HUES64 (cell line): ENCODE measurements around the gene P2RY6.

ENCODE experiments used
- H3K27ac ChIP-seq: 2 replicates; pipeline ENCODE4 v1.7.0; 2013; ENCODE audit warnings: low read depth, low read length, inconsistent platforms
- H3K27me3 ChIP-seq: 2 replicates; pipeline ENCODE4 v1.6.1; 2013; ENCODE audit warnings: mild to moderate bottlenecking, low read length; ENCODE audit not compliant: insufficient read depth
- H3K36me3 ChIP-seq: 2 replicates; pipeline ENCODE4 v1.6.1; 2013; ENCODE audit warnings: mild to moderate bottlenecking, low read length; ENCODE audit not compliant: insufficient read depth
- H3K4me1 ChIP-seq: 2 replicates; pipeline ENCODE4 v1.6.1; 2013; ENCODE audit warnings: mild to moderate bottlenecking, low read length, moderate library complexity; ENCODE audit not compliant: insufficient read depth
- H3K4me3 ChIP-seq: 2 replicates; pipeline ENCODE4 v1.5.1; 2013; ENCODE audit warnings: mild to moderate bottlenecking, low read length, moderate library complexity
- H3K9ac ChIP-seq: 2 replicates; pipeline ENCODE4 v1.6.1; 2013; ENCODE audit warnings: mild to moderate bottlenecking, low read depth, low read length
- H3K9me3 ChIP-seq: 2 replicates; pipeline ENCODE4 v1.6.1; 2013; ENCODE audit warnings: low read depth, low read length; ENCODE audit not compliant: insufficient read depth
- WGBS: fragments of 150-250, 120-280 bp; methylation state at CpG from one replicate; pipeline ENCODE4 v1.1.7; 2013; ENCODE audit warnings: missing lambda C conversion rate; 5-methylcytosine and 5-hydroxymethylcytosine counted together

The P2RY6 gene

DNA sequence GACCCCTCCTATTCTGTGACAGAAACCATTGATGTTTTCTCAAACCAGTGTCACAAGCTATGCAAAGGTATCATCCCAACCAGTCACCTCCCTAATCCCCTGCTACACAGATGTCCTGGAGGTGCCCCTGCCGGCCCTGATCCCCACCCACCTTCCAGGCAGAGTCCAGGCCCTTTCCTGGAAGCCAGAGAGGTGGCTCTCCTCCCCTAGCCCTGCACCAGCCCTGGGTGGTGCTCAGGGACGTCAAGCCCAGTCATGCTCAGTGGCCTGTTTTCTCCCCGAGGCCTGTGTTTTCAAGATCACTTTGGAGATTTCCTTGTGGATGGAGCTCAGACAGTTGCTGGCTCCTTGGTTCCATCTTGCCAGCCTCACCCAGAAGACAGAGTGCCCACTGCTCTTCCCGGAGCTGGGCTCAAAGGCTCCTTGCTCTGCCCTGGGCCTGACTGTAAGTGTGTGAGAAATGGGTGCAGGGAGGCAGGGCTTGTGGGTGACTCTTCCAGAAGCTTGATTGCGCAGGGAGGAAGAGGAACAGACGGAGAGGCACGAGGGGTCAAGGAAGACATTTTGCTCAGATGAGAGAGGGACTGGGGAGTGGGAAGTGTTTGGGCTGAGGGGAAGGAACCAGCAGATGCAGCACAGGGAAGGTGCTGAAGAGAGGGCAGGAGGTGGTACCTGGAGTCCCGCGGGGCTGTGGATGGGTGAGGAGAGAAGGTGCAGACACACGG lies 11.3 kb downstream of the P2RY6 start:
- Histone ChIP-seq H3K27me3 (no peaks in the 10 kb centered on the region), H3K4me3 (no peak overlapping the region), H3K9me3 (no peaks in the 10 kb centered on the region), H3K36me3 (no peaks in the 10 kb centered on the region), H3K27ac (no peak overlapping the region), H3K9ac (no peak overlapping the region), H3K4me1 (no peaks in the 10 kb centered on the region)
- 86% methylated on average over 10 of the region's 10 CpGs for WGBS

DNA sequence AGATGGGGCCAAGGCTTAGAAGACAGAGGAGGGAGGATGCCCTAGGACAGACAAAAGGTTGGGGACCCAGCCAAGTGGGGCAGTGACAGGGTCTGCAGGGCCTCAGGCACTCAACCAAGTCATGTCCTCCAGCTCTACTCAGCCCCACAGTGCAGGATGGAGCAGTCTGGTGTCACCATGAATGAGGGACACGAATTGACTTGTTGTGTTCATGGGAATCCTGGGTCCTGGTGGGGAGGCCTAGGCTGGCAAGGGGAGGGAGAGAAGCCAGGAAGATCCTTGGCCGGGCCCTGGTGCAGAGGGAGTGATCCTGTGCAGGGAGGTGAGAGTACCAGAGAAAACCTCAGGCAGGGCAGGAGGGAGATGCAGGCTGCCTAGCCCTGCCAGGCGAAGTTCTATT lies 12.0 kb downstream of the P2RY6 start:
- H3K9ac ChIP-seq: no peak overlapping the region
- 81% methylated on average over 3 of the region's 3 CpGs for WGBS
- no peak overlapping the region for H3K4me3 ChIP-seq
- H3K27me3 ChIP-seq: no peaks in the 10 kb centered on the region
- no peaks in the 10 kb centered on the region for H3K36me3 ChIP-seq
- no peak overlapping the region for H3K27ac ChIP-seq
- H3K9me3 ChIP-seq: no peaks in the 10 kb centered on the region
- 0 out of 2 replicates have a peak, but pooled peaks cover 2% of the 10 kb centered on the region for H3K4me1 ChIP-seq

DNA sequence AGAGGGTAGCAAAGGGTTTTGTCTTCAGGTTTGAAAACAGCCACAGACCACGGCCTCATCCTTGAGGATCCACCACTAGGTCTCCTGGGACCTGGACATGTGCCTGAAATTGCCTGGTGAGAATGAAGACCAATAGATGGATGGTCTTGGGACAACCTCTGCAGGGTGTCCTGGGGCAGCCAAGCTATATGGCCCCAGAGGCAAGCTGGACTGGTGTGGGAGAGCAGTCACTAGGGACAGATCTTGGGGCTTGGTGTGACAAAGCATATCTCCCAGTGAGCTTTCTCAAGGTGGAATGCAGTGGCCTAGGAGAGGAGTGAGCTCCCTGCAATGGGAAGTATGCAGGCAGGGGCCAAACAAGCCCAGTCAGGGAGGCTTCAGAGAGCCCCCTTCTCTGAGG lies 13.6 kb downstream of the P2RY6 start:
- Histone ChIP-seq H3K27ac (no peak overlapping the region), H3K9me3 (no peaks in the 10 kb centered on the region), H3K27me3 (no peaks in the 10 kb centered on the region), H3K9ac (no peak overlapping the region), H3K4me3 (no peak overlapping the region), H3K4me1 (0 out of 2 replicates have a peak, but pooled peaks cover 4% of the 10 kb centered on the region), H3K36me3 (no peaks in the 10 kb centered on the region)
- 96% methylated on average over 1 of the region's 1 CpG for WGBS

DNA sequence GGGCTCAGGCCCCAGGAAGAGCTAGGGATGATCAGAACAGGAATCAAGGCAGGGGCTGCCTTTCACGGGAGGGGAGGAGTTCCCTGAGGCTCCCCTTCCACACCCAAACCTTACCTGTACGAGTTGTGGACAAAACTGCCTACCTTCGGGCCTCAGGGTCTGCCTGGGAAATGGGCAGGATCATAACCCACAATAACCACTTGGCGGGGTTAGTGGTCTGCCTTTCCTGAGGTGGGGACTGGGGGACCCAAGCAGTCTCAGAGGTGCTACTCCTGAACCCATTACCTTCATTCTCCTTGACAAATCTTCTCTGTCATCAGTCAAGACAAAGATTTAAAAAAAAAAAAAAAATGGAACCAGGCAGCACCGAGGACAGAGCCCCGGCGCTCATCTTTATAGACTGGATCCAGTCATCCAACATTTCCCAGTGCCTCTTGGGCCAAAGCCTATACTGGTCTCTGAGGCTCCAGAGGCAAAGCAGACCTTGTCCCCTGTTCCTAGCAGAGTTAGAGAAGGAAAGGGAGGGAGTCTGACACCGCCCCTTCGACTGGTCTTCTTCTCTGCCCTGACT lies 14.2 kb downstream of the P2RY6 start:
- no peak overlapping the region for H3K4me3 ChIP-seq
- no peaks in the 10 kb centered on the region for H3K9me3 ChIP-seq
- H3K36me3 ChIP-seq: no peaks in the 10 kb centered on the region
- WGBS: 89% methylated on average over 9 of the region's 9 CpGs
- H3K27ac ChIP-seq: no peak overlapping the region
- H3K9ac ChIP-seq: no peak overlapping the region
- 0 out of 2 replicates have a peak, but pooled peaks cover 4% of the 10 kb centered on the region for H3K4me1 ChIP-seq
- no peaks in the 10 kb centered on the region for H3K27me3 ChIP-seq

DNA sequence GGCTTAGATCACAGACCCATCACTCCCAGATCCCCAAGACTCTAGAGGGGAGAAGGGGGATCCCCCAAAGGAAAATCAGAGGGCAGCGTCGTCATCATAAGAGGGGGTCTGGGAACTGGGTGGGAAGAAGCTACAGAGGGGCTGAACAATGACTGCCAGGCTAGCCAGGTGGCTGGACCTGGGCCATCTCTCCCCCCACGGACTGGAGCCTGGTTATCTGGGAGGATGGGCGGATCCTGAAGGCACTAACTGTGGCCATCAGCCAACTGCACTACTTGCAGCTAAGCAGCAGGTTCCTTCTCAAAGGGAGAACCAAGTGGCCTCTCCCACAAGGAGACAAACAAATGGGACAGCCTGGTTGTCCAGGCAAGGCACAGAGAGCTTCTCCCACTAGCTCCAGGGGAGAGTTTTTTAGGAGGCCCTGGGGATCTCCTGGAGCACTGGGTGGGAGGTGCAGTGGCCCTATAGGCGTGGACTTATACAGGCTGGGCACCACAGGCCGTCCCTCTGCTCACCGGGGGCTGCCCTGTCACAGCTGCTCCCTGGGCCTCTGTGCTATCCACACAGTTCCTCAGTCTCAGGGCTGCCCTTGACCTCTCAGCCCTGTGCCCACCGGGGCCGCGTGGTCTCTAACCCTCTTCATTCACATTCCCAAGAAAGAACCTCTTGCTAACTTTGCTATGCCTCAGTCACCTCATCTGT lies 15.4 kb downstream of the P2RY6 start:
- Histone ChIP-seq H3K27me3 (no peaks in the 10 kb centered on the region), H3K4me3 (no peak overlapping the region), H3K9me3 (no peaks in the 10 kb centered on the region), H3K9ac (no peak overlapping the region), H3K4me1 (peaks cover 4% of the 10 kb centered on the region; the same call in 1 of the 2 replicates), H3K27ac (no peak overlapping the region), H3K36me3 (no peaks in the 10 kb centered on the region)
- whole genome bisulfite sequencing: 91% methylated on average over 10 of the region's 10 CpGs

DNA sequence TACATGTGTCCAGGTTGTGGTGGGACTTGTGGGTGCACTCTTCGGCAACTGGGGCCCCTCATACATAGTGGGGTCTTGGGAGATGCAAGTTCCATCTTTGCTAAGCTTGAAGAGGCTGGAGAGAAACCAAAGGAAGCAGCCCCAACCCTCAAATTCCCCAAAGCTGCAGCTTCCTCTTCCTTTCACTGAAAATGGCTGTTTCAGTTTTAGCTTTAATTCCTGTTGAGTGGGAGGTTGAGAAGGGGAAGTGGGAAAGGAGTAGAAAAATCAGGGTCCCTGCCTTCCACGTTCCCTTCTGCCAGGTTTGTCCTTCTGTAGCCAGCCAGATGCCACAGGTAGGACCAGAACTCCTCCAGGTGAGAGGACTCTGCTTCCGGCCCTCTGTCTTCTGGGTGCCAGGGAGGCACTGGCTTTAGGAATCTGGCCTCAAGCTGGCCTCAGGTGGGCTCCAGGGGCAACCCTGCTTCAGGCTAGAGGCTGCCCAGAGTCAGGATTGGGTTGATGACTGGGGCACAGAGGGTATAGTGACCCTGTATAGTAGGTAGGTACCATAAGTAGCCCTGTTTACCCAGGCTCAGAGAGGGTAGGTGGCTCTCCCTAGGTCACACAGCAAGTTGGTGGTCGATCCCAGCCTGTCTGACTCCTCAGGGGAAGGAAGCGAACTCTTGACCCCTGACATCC lies 16.2 kb downstream of the P2RY6 start:
- WGBS: 88% methylated on average over 5 of the region's 5 CpGs
- Histone ChIP-seq H3K4me1 (peaks cover 4% of the 10 kb centered on the region; the same call in 1 of the 2 replicates), H3K27me3 (no peaks in the 10 kb centered on the region), H3K9ac (no peak overlapping the region), H3K36me3 (no peaks in the 10 kb centered on the region), H3K27ac (no peak overlapping the region), H3K4me3 (no peak overlapping the region), H3K9me3 (no peaks in the 10 kb centered on the region)

DNA sequence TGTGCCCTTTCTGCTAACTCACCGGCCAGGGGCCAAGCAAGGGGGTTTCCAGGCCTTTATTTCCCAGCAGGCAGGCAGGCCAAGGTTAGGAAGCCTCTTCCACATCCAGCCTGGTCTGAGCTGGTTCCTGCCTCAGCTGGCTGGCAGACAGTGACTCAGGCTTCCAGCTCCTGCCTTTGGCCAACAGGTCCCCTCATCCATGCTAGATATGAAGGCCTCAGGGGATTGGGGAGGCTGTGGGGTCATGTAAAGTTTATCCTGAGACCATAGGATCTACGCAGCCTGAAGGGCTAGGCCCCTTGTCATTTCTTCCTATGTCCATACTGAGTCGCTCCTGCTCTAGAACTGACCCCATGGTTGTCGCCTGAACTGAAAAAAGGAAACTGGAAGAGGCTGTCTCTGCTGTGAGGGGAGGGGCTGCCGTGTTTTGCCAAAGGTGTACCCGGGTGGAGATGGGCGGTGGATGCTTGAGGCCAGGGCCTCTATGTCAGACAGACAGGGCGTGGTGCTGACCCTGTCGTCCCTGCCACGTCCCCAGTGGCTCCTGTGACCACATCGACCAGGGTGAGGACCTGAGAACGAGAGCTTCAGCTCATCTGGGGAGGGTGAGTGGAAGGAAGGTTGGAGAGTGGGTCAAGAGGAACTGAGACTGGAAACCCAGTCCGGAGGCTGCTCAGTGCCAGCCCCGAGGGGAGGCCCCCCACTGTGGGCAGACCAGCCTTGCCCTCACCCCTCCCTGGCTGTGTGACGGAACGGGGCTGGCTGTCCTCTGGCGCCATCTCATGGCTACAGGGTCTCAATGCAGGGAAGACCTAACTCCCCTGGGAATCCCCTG lies 17.0 kb downstream of the P2RY6 start:
- Histone ChIP-seq H3K9ac (no peak overlapping the region), H3K4me1 (peaks cover 4% of the 10 kb centered on the region; the same call in 1 of the 2 replicates), H3K9me3 (no peaks in the 10 kb centered on the region), H3K4me3 (no peak overlapping the region), H3K36me3 (no peaks in the 10 kb centered on the region), H3K27me3 (no peaks in the 10 kb centered on the region), H3K27ac (no peak overlapping the region)
- WGBS: 48% methylated on average over 17 of the region's 17 CpGs

DNA sequence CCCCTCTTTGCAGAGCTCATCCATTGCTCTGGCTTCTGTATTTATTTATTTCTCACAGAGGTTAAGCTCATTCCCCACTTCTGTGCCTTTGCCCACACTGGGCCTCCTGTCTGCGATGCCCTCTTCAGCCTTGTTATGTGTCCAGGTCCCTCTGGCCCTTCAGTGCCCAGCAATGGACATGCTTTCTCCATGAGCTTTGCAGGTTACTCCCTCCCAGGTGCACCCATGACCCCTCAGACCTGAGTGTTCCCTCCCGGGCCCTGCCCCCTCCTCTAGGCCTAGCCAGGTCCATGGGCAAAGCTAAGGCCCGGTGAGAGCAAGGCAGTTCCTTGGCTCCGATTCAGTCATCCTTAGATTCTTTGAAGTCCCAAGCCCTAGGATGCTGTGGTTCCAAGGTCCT lies 18.4 kb downstream of the P2RY6 start:
- Histone ChIP-seq H3K4me3 (no peak overlapping the region), H3K4me1 (peaks cover 7% of the 10 kb centered on the region; the same call in 1 of the 2 replicates), H3K27me3 (no peaks in the 10 kb centered on the region), H3K27ac (no peak overlapping the region), H3K36me3 (no peaks in the 10 kb centered on the region), H3K9me3 (no peaks in the 10 kb centered on the region), H3K9ac (no peak overlapping the region)
- WGBS: 93% methylated on average over 4 of the region's 4 CpGs

DNA sequence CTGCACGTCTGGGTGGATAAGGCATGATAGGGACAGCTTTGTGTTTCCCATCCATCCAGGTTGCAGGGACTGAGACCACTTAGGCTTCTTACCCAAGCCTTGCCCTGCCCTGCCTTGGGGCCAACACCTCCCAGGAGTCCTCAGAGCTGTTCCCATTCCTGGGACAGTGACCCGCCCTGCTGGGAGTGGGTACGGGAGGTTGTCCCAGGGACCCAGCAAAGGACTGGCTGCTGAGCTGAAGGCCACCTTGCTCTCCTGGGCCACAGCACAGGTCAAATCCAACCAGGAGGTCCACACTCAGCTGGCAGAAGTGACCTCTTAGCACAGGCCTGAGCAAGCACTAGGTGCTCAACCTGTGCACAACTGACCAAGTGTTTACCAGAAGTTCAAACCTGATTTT lies 19.1 kb downstream of the P2RY6 start:
- Histone ChIP-seq H3K4me1 (peaks cover 7% of the 10 kb centered on the region; the same call in 1 of the 2 replicates), H3K9me3 (no peaks in the 10 kb centered on the region), H3K9ac (no peak overlapping the region), H3K27ac (no peak overlapping the region), H3K36me3 (no peaks in the 10 kb centered on the region), H3K4me3 (no peak overlapping the region), H3K27me3 (no peaks in the 10 kb centered on the region)
- 89% methylated on average over 3 of the region's 3 CpGs for WGBS

DNA sequence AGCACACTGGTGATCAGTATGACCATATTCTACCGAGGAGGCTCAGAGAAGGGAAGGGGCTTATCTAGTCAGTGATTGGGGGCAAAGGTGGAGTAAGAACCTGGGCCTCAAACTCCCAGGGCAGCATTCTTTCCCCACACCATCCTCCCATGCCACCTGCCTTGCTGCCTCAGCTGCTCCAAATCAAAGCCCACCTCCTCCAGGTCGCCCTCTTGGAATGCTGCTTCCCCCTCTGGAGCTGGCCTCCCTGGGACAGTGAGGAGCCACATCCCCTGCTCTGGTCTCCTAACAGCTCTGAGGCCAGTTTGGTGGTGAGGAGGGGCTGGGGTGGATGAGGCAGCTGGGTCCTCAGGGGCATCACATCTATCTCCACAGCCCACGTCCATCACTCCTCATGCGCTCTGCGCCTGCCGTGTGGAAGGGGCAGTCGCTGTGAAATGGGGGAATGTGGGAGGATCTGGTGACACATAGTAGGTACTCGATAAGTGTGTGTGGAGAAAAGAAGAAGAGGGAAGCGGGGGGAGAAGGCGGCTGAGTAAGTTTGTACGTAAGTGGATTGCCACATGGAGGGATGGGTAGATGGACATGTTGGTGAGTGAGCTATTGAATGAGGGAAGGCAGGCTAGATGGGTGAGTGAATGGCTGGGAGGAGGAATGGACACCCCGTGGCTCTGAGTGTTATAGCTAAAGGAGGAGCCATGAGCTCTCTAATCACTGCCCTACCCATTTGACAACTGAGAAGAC lies 19.8 kb downstream of the P2RY6 start:
- WGBS: 82% methylated on average over 11 of the region's 12 CpGs
- Histone ChIP-seq H3K4me1 (peaks cover 7% of the 10 kb centered on the region; the same call in 1 of the 2 replicates), H3K27ac (no peak overlapping the region), H3K36me3 (no peaks in the 10 kb centered on the region), H3K9ac (no peak overlapping the region), H3K9me3 (no peaks in the 10 kb centered on the region), H3K4me3 (no peak overlapping the region), H3K27me3 (no peaks in the 10 kb centered on the region)
